HG02852 (cell line): ENCODE results near the gene GOSR1.
"Not testable (repeated sequence)": the region's sequence is repeated elsewhere in the genome, so short reads cannot be mapped to it uniquely, and the experiment has no call there.

Experiments
- ATAC-seq: cut with Tn5 transposase; IDR thresholded peaks from one replicate; pipeline ENCODE4 v1.9.1; 2021; ENCODE audit warnings: mild to moderate bottlenecking, moderate library complexity; ENCODE audit not compliant: unreplicated experiment

GOSR1 gene

GRCh38 chr17:30572651-30573554 lies 95.7 kb downstream of the GOSR1 start:
- not testable (repeated sequence) for ATAC-seq

GRCh38 chr17:30573603-30574175 lies 96.5 kb downstream of the GOSR1 start:
- no peak for ATAC-seq

- ATAC-seq, result not testable (repeated sequence)
Measured at GRCh38 chr17:30574309-30574708, 97.1 kb downstream of the GOSR1 start.

- not testable (repeated sequence) for ATAC-seq
Measured at GRCh38 chr17:30574806-30575205, 97.6 kb downstream of the GOSR1 start.

- not testable (repeated sequence) for ATAC-seq
Measured at GRCh38 chr17:30575648-30576325, 98.6 kb downstream of the GOSR1 start.

- ATAC-seq, result no peak
Measured at GRCh38 chr17:30576326-30576861, 99.2 kb downstream of the GOSR1 start.
